ENCODE results near the gene SLC6A15.

GRCh38 chr12:84913129-84913515 is 523 bp upstream of the SLC6A15 start:
- TF ChIP-seq CTCF (IDR thresholded peaks at IDR 0.05) (no peak), MAX (IDR thresholded peaks at IDR 0.05; ENCODE audit: low read depth) (no peak), REST (IDR thresholded peaks at IDR 0.05; ENCODE audit: low read depth, low read length) (no peak), POLR2AphosphoS5 (IDR thresholded peaks at IDR 0.05; ENCODE audit: low read depth, low read length) (no peak), EZH2phosphoT487 (IDR thresholded peaks at IDR 0.05; ENCODE audit: borderline replicate concordance, low read depth) (no peak)
